Duodenal mucosa (tissue), 2 donors: ENCODE results near the gene KCNE1.
"Not testable (repeated sequence)": the region's sequence is repeated elsewhere in the genome, so short reads cannot be mapped to it uniquely, and the experiment has no call there.

ENCODE experiments used
- H3K27ac ChIP-seq: one replicate; pipeline ENCODE4 v1.7.0; 2013; ENCODE audit warnings: low read depth, low read length
- H3K27me3 ChIP-seq, 2 donors: one replicate each; pipeline ENCODE4 v1.7.0; 2013; ENCODE audit warnings: low read length in 2 of 2, control low read depth in 1 of 2; ENCODE audit not compliant: insufficient read depth in 2 of 2, control insufficient read depth in 1 of 2
- H3K36me3 ChIP-seq, 2 donors: one replicate each; pipeline ENCODE4 v1.7.0; 2013; ENCODE audit warnings: low read length in 2 of 2, control low read depth in 1 of 2; ENCODE audit not compliant: insufficient read depth in 2 of 2, control insufficient read depth in 1 of 2
- H3K4me1 ChIP-seq, 2 donors: one replicate each; pipeline ENCODE4 v1.7.0; 2013; ENCODE audit warnings: low read length in 2 of 2, control low read depth in 1 of 2; ENCODE audit not compliant: insufficient read depth in 2 of 2, control insufficient read depth in 1 of 2
- H3K4me3 ChIP-seq, 2 donors: one replicate each; pipeline ENCODE4 v1.7.0; 2013; ENCODE audit warnings: low read length in 2 of 2, low read depth in 1 of 2
- H3K9ac ChIP-seq, 2 donors: one replicate each; pipeline ENCODE4 v1.7.0; 2013; ENCODE audit warnings: low read length in 2 of 2, low read depth in 1 of 2
- H3K9me3 ChIP-seq, 2 donors: one replicate each; pipeline ENCODE4 v1.7.0; 2013; ENCODE audit warnings: low read length in 2 of 2, control low read depth in 1 of 2; ENCODE audit not compliant: control insufficient read depth in 1 of 2

Gene KCNE1

GRCh38 chr21:34501716-34502115 is 10.3 kb downstream of the KCNE1 start:
- Histone ChIP-seq H3K4me3 (no peak overlapping the region), H3K36me3 (no peaks in the 10 kb centered on the region), H3K9ac (no peak overlapping the region), H3K9me3 (peaks cover 0 to 4% of the 10 kb centered on the region in 2 donors), H3K27ac (no peak overlapping the region), H3K4me1 (no peaks in the 10 kb centered on the region), H3K27me3 (no peaks in the 10 kb centered on the region)

- Histone ChIP-seq H3K9ac (no peak overlapping the region), H3K27ac (no peak overlapping the region), H3K27me3 (no peaks in the 10 kb centered on the region)
Measured at GRCh38 chr21:34500191-34500590, 11.8 kb downstream of the KCNE1 start.

GRCh38 chr21:34499116-34499515 is 12.9 kb downstream of the KCNE1 start:
- H3K9me3 ChIP-seq: peaks cover 0 to 4% of the 10 kb centered on the region in 2 donors
- H3K4me3 ChIP-seq: no peak overlapping the region
- no peak overlapping the region for H3K27ac ChIP-seq
- H3K36me3 ChIP-seq: no peaks in the 10 kb centered on the region
- no peaks in the 10 kb centered on the region for H3K4me1 ChIP-seq
- H3K27me3 ChIP-seq: no peaks in the 10 kb centered on the region
- H3K9ac ChIP-seq: no peak overlapping the region

More at GRCh38 chr21:34500191-34500590, 11.8 kb downstream of the KCNE1 start:
- Histone ChIP-seq H3K36me3 (no peaks in the 10 kb centered on the region), H3K9me3 (peaks cover 0 to 4% of the 10 kb centered on the region in 2 donors), H3K4me1 (no peaks in the 10 kb centered on the region), H3K4me3 (no peak overlapping the region)

GRCh38 chr21:34498623-34499022 is 13.4 kb downstream of the KCNE1 start:
- Histone ChIP-seq H3K27me3 (no peaks in the 10 kb centered on the region), H3K4me3 (no peak overlapping the region), H3K36me3 (no peaks in the 10 kb centered on the region), H3K27ac (no peak overlapping the region), H3K9ac (no peak overlapping the region), H3K4me1 (no peaks in the 10 kb centered on the region), H3K9me3 (peaks cover 0 to 4% of the 10 kb centered on the region in 2 donors)

- not testable (repeated sequence) for H3K4me1 ChIP-seq, H3K27me3 ChIP-seq, H3K36me3 ChIP-seq, H3K9me3 ChIP-seq, H3K4me3 ChIP-seq, H3K9ac ChIP-seq, H3K27ac ChIP-seq
Measured at GRCh38 chr21:34483854-34484253, 28.2 kb downstream of the KCNE1 start.

GRCh38 chr21:34483435-34483834 is 28.6 kb downstream of the KCNE1 start:
- not testable (repeated sequence) for H3K27me3 ChIP-seq, H3K4me3 ChIP-seq, H3K4me1 ChIP-seq, H3K9ac ChIP-seq, H3K27ac ChIP-seq, H3K36me3 ChIP-seq, H3K9me3 ChIP-seq

GRCh38 chr21:34467333-34467732 is 44.7 kb downstream of the KCNE1 start:
- not testable (repeated sequence) for H3K36me3 ChIP-seq, H3K9ac ChIP-seq, H3K4me1 ChIP-seq, H3K27ac ChIP-seq, H3K4me3 ChIP-seq, H3K9me3 ChIP-seq, H3K27me3 ChIP-seq

GRCh38 chr21:34459426-34459825 is 52.6 kb downstream of the KCNE1 start:
- H3K27ac ChIP-seq, H3K27me3 ChIP-seq, H3K9me3 ChIP-seq, H3K36me3 ChIP-seq, H3K9ac ChIP-seq, H3K4me3 ChIP-seq, H3K4me1 ChIP-seq: not testable (repeated sequence)

GRCh38 chr21:34458266-34458665 is 53.7 kb downstream of the KCNE1 start:
- not testable (repeated sequence) for H3K4me1 ChIP-seq, H3K36me3 ChIP-seq, H3K9me3 ChIP-seq, H3K27me3 ChIP-seq, H3K27ac ChIP-seq, H3K4me3 ChIP-seq, H3K9ac ChIP-seq

GRCh38 chr21:34456180-34456579 is 55.8 kb downstream of the KCNE1 start:
- H3K9ac ChIP-seq: not testable (repeated sequence)

GRCh38 chr21:34455628-34456027 is 56.4 kb downstream of the KCNE1 start:
- not testable (repeated sequence) for H3K4me1 ChIP-seq, H3K4me3 ChIP-seq, H3K36me3 ChIP-seq, H3K9ac ChIP-seq, H3K27ac ChIP-seq, H3K27me3 ChIP-seq, H3K9me3 ChIP-seq

More at GRCh38 chr21:34456180-34456579, 55.8 kb downstream of the KCNE1 start:
- not testable (repeated sequence) for H3K4me3 ChIP-seq, H3K9me3 ChIP-seq, H3K27ac ChIP-seq, H3K27me3 ChIP-seq, H3K36me3 ChIP-seq, H3K4me1 ChIP-seq
